OCI-LY7 (cell line): Measurements from ENCODE around the gene ABLIM1. TPM values are rescaled to one million over a fixed set of nuclear protein-coding genes. Genes with fewer than 3 reads are reported as not detected.

Source experiments
- BruUV-seq: library from RNA; stranded (reverse); fragments of 400-500 nt; replicated peaks from 2 replicates; lab custom pipeline; 2021; lab: Mats Ljungman, UMichigan
- CTCF ChIA-PET: fragments of 300-600 bp; sonication (Branson Sonifier 250); formaldehyde crosslinking; loops from one replicate; lab custom pipeline; 2022; ENCODE audit warnings: antibody characterized with exemption; ENCODE audit not compliant: unreplicated experiment; lab: Charles Lee
- POLR2A ChIA-PET: fragments of 300-600 bp; sonication (Branson Sonifier 250); formaldehyde crosslinking; loops from one replicate; lab custom pipeline; 2022; ENCODE audit warnings: antibody characterized with exemption; lab: Charles Lee
- DNase-seq: peaks from one replicate; pipeline ENCODE4 v3.0.0-alpha.2; 2015; ENCODE audit warnings: low spot score
- H2AFZ ChIP-seq: fragments of 200-600 bp; sonication (generic), shearing (Covaris generic); 2 replicates; pipeline ENCODE4 v1.6.1; 2014; ENCODE audit warnings: mild to moderate bottlenecking, antibody characterized with exemption, low read length, moderate library complexity
- H3K27ac ChIP-seq: fragments of 200-600 bp; sonication (generic); 2 replicates; pipeline ENCODE4 v1.5.1; 2014; ENCODE audit warnings: mixed run types, low read depth, mild to moderate bottlenecking, moderate library complexity, low read length, inconsistent platforms; ENCODE audit not compliant: poor library complexity, severe bottlenecking
- H3K36me3 ChIP-seq: fragments of 200-600 bp; sonication (generic); 2 replicates; pipeline ENCODE4 v1.6.1; 2014; ENCODE audit warnings: mild to moderate bottlenecking, antibody characterized with exemption, low read length, moderate library complexity, mixed read lengths; ENCODE audit not compliant: insufficient read depth
- H3K4me1 ChIP-seq: fragments of 200-600 bp; sonication (generic); 2 replicates; pipeline ENCODE4 v1.5.1; 2014; ENCODE audit warnings: mild to moderate bottlenecking, low read length; ENCODE audit not compliant: insufficient read depth, poor library complexity, severe bottlenecking
- H3K4me2 ChIP-seq: fragments of 200-600 bp; sonication (generic); 2 replicates; pipeline ENCODE4 v1.6.1; 2014; ENCODE audit warnings: mild to moderate bottlenecking, low read length
- H3K4me3 ChIP-seq: fragments of 200-600 bp; sonication (generic); 2 replicates; pipeline ENCODE4 v1.5.1; 2014; ENCODE audit warnings: mild to moderate bottlenecking, low read depth, low read length; ENCODE audit not compliant: poor library complexity, severe bottlenecking
- H3K79me2 ChIP-seq: fragments of 200-600 bp; sonication (generic); 2 replicates; pipeline ENCODE4 v1.6.1; 2016; ENCODE audit warnings: low read depth, mild to moderate bottlenecking, low read length, moderate library complexity, mixed read lengths; ENCODE audit not compliant: insufficient read depth
- H3K9me2 ChIP-seq: fragments of 200-600 bp; sonication (generic); 2 replicates; pipeline ENCODE4 v1.6.1; 2016; ENCODE audit warnings: mild to moderate bottlenecking, low read length, mixed read lengths; ENCODE audit not compliant: insufficient read depth
- H3K9me3 ChIP-seq: fragments of 200-600 bp; sonication (generic); 2 replicates; pipeline ENCODE4 v1.6.1; 2014; ENCODE audit warnings: mild to moderate bottlenecking, mixed run types, low read length, mixed read lengths
- H4K20me1 ChIP-seq: fragments of 200-600 bp; sonication (generic); 2 replicates; pipeline ENCODE4 v1.6.1; 2014; ENCODE audit warnings: mild to moderate bottlenecking, antibody characterized with exemption, low read length, moderate library complexity, mixed read lengths; ENCODE audit not compliant: insufficient read depth
- EZH2phosphoT487 ChIP-seq: fragments of 200-600 bp; sonication (generic); IDR thresholded peaks from 2 replicates; pipeline ENCODE4 v1.6.1; 2018; ENCODE audit warnings: low read depth, borderline replicate concordance, mild to moderate bottlenecking, mixed run types, antibody characterized with exemption, low read length, moderate library complexity, mixed read lengths
- intact Hi-C: fragments of 100-400 bp; cut with micrococcal nuclease; formaldehyde crosslinking; loops from one replicate; pipeline ENCODE4 v1.10.0; 2022; ENCODE audit not compliant: unreplicated experiment
- total RNA-seq, 2 experiments: library from RNA; depleted of rRNA in 1 of 2; stranded (reverse); fragments of >200 nt in 1 of 2; shearing (Covaris generic) in 1 of 2; gene quantifications; 2 replicates each; pipeline ENCODE4 v1.2.3, GENCODE V29; 2014 to 2022
- TF ChIP-seq, protein P1 (sequence below): fragments of 200-600 bp; sonication (generic); conservative IDR thresholded peaks from 2 replicates; pipeline ENCODE4 v1.5.1; 2014; ENCODE audit warnings: mild to moderate bottlenecking, antibody characterized with exemption, low read length, moderate library complexity, mixed read lengths

The ABLIM1 gene
- total RNA-seq, 2 experiments from 2014 or later = 94.2 to 268 TPM

DNA sequence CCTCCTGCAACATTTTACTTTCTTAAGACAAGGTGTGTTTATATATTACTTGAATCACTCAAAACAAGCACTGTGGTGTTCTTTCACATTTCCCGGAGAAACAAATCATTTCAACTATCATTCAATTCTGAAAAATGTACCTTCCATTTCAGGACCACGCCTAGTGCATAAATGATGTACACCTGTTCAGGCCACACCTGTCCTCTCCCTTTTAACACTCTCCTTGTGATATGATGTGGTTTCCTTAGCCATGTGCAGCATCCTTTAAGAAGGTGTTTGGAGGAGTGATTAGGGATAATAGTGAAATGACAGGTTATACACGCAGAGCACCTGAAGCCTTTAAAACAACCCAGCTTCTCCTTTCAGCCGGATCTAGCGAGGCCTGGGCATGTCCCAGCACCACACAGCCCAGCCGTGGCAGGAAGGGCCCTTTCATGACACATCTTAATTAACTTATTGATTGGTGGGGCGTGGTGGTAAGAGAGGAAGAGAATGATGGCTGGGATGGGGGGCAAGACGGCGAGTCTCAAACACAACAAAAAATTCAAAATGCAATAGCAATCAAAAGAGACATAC lies 26.9 kb downstream of the ABLIM1 start:
- ChIA-PET CTCF (no interaction called here), POLR2A (no interaction called here)
- no peaks in the 10 kb centered on the region for H3K36me3 ChIP-seq
- H3K4me2 ChIP-seq = no peak overlapping the region
- H2AFZ ChIP-seq = no peak overlapping the region
- no peaks in the 10 kb centered on the region for H3K9me2 ChIP-seq
- no peak overlapping the region for H3K4me3 ChIP-seq
- no peak for TF ChIP-seq EZH2phosphoT487
- no peaks in the 10 kb centered on the region for H3K79me2 ChIP-seq
- H3K4me1 ChIP-seq = no peaks in the 10 kb centered on the region
- H3K27ac ChIP-seq = no peak overlapping the region
- no peaks in the 10 kb centered on the region for H4K20me1 ChIP-seq
- no peaks in the 10 kb centered on the region for H3K9me3 ChIP-seq
- DNase-seq = no peak
- no TSS peak for BruUV-seq
- intact Hi-C loops = no loop called here

DNA sequence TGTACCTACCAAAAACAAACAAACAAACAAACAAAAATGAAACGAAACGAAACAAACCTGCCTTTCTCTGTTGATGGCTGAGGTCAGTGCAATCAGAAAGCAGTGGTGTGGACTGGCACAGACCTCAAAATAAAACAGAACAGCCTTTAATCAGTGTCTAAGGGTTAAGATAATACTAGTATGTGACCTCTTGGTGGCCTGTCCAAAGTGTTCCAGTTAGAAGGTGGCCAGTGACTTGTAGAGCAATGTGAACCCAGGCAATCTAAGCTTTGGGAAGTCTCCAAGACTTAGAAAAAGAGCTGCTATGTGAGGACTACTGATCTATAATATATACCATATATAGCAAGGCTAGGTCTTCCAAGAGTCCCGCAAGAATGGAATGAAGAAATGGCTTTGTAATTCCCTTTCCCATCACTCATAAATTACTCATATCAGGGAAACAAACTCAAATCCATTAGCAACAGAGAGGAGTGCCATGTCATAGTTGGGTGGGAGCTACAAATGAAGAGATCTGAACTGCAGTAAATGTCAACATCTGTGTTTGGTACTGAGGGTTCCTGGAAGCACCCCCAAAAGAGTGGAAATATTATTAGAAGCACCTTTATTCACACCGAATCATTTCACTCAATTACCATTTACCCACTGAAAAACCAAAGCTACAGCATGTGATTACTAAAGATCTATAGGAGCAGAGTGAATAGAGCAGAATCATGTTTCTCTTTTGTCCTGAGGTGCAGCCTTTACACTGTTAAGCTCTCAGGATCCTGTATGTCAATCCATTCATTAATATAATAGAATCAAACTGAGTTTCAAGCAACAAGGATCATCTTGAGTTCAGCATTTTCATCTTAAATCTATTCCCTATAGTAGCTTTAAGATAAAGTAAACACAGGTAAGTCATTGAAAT lies 28.0 kb downstream of the ABLIM1 start:
- Histone ChIP-seq H4K20me1 (no peaks in the 10 kb centered on the region), H3K9me2 (no peaks in the 10 kb centered on the region), H3K4me3 (no peak overlapping the region), H3K4me2 (no peak overlapping the region), H3K9me3 (no peaks in the 10 kb centered on the region), H3K27ac (no peak overlapping the region), H3K79me2 (no peaks in the 10 kb centered on the region), H2AFZ (no peak overlapping the region), H3K4me1 (no peaks in the 10 kb centered on the region), H3K36me3 (no peaks in the 10 kb centered on the region)
- TF ChIP-seq, protein P1, sequence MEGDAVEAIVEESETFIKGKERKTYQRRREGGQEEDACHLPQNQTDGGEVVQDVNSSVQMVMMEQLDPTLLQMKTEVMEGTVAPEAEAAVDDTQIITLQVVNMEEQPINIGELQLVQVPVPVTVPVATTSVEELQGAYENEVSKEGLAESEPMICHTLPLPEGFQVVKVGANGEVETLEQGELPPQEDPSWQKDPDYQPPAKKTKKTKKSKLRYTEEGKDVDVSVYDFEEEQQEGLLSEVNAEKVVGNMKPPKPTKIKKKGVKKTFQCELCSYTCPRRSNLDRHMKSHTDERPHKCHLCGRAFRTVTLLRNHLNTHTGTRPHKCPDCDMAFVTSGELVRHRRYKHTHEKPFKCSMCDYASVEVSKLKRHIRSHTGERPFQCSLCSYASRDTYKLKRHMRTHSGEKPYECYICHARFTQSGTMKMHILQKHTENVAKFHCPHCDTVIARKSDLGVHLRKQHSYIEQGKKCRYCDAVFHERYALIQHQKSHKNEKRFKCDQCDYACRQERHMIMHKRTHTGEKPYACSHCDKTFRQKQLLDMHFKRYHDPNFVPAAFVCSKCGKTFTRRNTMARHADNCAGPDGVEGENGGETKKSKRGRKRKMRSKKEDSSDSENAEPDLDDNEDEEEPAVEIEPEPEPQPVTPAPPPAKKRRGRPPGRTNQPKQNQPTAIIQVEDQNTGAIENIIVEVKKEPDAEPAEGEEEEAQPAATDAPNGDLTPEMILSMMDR = no peak
- TF ChIP-seq EZH2phosphoT487 = no peak
- ChIA-PET POLR2A (interaction anchor here (0.5 kb wide), 1 partner anchor 1334 kb away, joined by 3 read pairs; no protein-coding TSS in a partner anchor), CTCF (no interaction called here)
- intact Hi-C loops = no loop called here
- DNase-seq = no peak
- no TSS peak for BruUV-seq

DNA sequence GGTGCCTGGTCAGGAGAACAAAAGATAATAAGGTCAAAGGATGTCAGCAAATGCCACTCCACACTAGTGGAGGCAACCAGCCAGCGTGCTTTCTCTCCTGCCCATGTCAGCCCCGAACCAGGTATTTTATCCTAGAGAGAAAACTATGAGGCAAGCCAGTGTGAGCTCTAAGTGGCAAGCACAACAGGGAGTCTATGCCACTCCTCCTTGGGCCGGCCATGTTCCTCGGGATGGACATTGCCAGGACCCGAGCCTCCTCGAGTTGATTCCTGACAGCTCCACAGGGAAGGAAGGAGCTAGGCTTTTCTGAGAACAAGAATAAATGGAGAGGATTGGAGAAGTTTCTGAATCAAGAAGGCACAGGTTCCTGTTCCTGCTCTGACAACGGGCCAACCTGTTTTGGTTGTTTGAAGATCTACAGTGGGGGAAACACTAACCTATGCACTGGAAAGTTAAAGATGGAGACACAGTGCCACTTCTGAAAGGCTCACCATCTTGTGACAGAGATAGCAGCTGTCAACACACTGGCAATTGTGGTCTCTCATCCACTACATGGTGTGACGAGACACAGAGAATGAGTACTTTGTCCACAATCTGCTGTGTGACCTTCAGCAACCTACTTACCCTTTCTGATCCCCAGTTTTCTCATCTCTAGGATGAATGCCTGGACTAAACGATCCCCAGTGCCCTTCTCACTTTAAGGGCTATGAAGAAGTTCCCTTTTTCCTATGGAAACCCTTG lies 28.8 kb downstream of the ABLIM1 start:
- intact Hi-C loops = no loop called here
- Histone ChIP-seq H2AFZ (no peak overlapping the region), H3K27ac (no peak overlapping the region), H3K36me3 (no peaks in the 10 kb centered on the region), H3K4me2 (no peak overlapping the region), H3K9me2 (no peaks in the 10 kb centered on the region), H4K20me1 (no peaks in the 10 kb centered on the region), H3K9me3 (no peaks in the 10 kb centered on the region), H3K4me3 (no peak overlapping the region), H3K79me2 (no peaks in the 10 kb centered on the region), H3K4me1 (no peaks in the 10 kb centered on the region)
- ChIA-PET POLR2A (no interaction called here), CTCF (no interaction called here)
- DNase-seq = no peak
- BruUV-seq = no TSS peak
- no peak for TF ChIP-seq EZH2phosphoT487
- TF ChIP-seq, protein P1 = no peak
